NT2/D1 (cell line): Measurements from ENCODE around the gene PPP1R3G.

Source experiments
- SUZ12 ChIP-seq: IDR thresholded peaks from 2 replicates; pipeline ENCODE4 v1.6.1; 2011; ENCODE audit not compliant: insufficient read length, insufficient read depth; ENCODE audit errors: extremely low read depth
- YY1 ChIP-seq: IDR thresholded peaks from 2 replicates; pipeline ENCODE4 v1.6.1; 2011; ENCODE audit not compliant: insufficient read length, insufficient read depth
- ZNF274 ChIP-seq: IDR thresholded peaks from 2 replicates; pipeline ENCODE4 v1.6.1; 2011; ENCODE audit warnings: mild to moderate bottlenecking, low read depth, low read length

- TF ChIP-seq ZNF274 (no peak), YY1 (no peak), SUZ12 (no peak)
These were observed 2.4 kb upstream of the PPP1R3G start for GRCh38 chr6:5082487-5083306.
